ENCODE measurements around the gene KCNMB3. TPM values are rescaled to one million over a fixed set of nuclear protein-coding genes. Genes with fewer than 3 reads are reported as not detected.
"Not testable (repeated sequence)": the region's sequence is repeated elsewhere in the genome, so short reads cannot be mapped to it uniquely, and the experiment has no call there.

The KCNMB3 gene
- total RNA-seq, 1 donor, result 0.31 TPM

- not testable (repeated sequence) for H3K9me3 ChIP-seq (ENCODE audit: low read depth, low read length); H3K4me3 ChIP-seq (ENCODE audit: low read length); H3K27me3 ChIP-seq (ENCODE audit: insufficient read depth, low read length); H3K4me1 ChIP-seq (ENCODE audit: insufficient read depth, low read length)
These were observed 23.5 kb upstream of the KCNMB3 start for GRCh38 chr3:179274434-179274833.

GRCh38 chr3:179272385-179272784 is 21.5 kb upstream of the KCNMB3 start:
- Histone ChIP-seq H3K27me3 (ENCODE audit: insufficient read depth, low read length) (peaks cover 3% of the 10 kb centered on the region), H3K9me3 (ENCODE audit: low read depth, low read length) (no peaks in the 10 kb centered on the region), H3K4me3 (ENCODE audit: low read length) (no peak overlapping the region), H3K4me1 (ENCODE audit: insufficient read depth, low read length) (no peaks in the 10 kb centered on the region)

GRCh38 chr3:179269152-179269707 is 18.3 kb upstream of the KCNMB3 start:
- H3K27me3 ChIP-seq (ENCODE audit: insufficient read depth, low read length), result no peaks in the 10 kb centered on the region
- H3K9me3 ChIP-seq (ENCODE audit: low read depth, low read length), result no peaks in the 10 kb centered on the region
- H3K4me3 ChIP-seq (ENCODE audit: low read length), result no peak overlapping the region
- peaks cover 6% of the 10 kb centered on the region for H3K4me1 ChIP-seq (ENCODE audit: insufficient read depth, low read length)

- H3K4me3 ChIP-seq (ENCODE audit: low read length), result no peak overlapping the region
- peaks cover 6% of the 10 kb centered on the region for H3K4me1 ChIP-seq (ENCODE audit: insufficient read depth, low read length)
- H3K27me3 ChIP-seq (ENCODE audit: insufficient read depth, low read length), result no peaks in the 10 kb centered on the region
- no peaks in the 10 kb centered on the region for H3K9me3 ChIP-seq (ENCODE audit: low read depth, low read length)
These were observed 17.6 kb upstream of the KCNMB3 start for GRCh38 chr3:179268400-179269051.

GRCh38 chr3:179266701-179267211 is 15.8 kb upstream of the KCNMB3 start:
- no peaks in the 10 kb centered on the region for H3K9me3 ChIP-seq (ENCODE audit: low read depth, low read length)
- H3K4me1 ChIP-seq (ENCODE audit: insufficient read depth, low read length), result peaks cover 6% of the 10 kb centered on the region
- no peak overlapping the region for H3K4me3 ChIP-seq (ENCODE audit: low read length)
- H3K27me3 ChIP-seq (ENCODE audit: insufficient read depth, low read length), result no peaks in the 10 kb centered on the region

GRCh38 chr3:179265875-179266274 is 15.0 kb upstream of the KCNMB3 start:
- Histone ChIP-seq H3K9me3 (ENCODE audit: low read depth, low read length) (no peaks in the 10 kb centered on the region), H3K27me3 (ENCODE audit: insufficient read depth, low read length) (no peaks in the 10 kb centered on the region), H3K4me3 (ENCODE audit: low read length) (no peak overlapping the region), H3K4me1 (ENCODE audit: insufficient read depth, low read length) (peaks cover 9% of the 10 kb centered on the region)

GRCh38 chr3:179265092-179265491 is 14.2 kb upstream of the KCNMB3 start:
- H3K27me3 ChIP-seq (ENCODE audit: insufficient read depth, low read length), result no peaks in the 10 kb centered on the region
- no peaks in the 10 kb centered on the region for H3K9me3 ChIP-seq (ENCODE audit: low read depth, low read length)
- H3K4me3 ChIP-seq (ENCODE audit: low read length), result no peak overlapping the region
- peaks cover 12% of the 10 kb centered on the region for H3K4me1 ChIP-seq (ENCODE audit: insufficient read depth, low read length)

- H3K9me3 ChIP-seq (ENCODE audit: low read depth, low read length), result no peaks in the 10 kb centered on the region
- H3K27me3 ChIP-seq (ENCODE audit: insufficient read depth, low read length), result no peaks in the 10 kb centered on the region
- H3K4me3 ChIP-seq (ENCODE audit: low read length), result no peak overlapping the region
- H3K4me1 ChIP-seq (ENCODE audit: insufficient read depth, low read length), result peaks cover 12% of the 10 kb centered on the region
These were observed 13.5 kb upstream of the KCNMB3 start for GRCh38 chr3:179264449-179264848.

GRCh38 chr3:179263134-179263533 is 12.2 kb upstream of the KCNMB3 start:
- Histone ChIP-seq H3K9me3 (ENCODE audit: low read depth, low read length) (no peaks in the 10 kb centered on the region), H3K4me1 (ENCODE audit: insufficient read depth, low read length) (peaks cover 12% of the 10 kb centered on the region), H3K27me3 (ENCODE audit: insufficient read depth, low read length) (no peaks in the 10 kb centered on the region), H3K4me3 (ENCODE audit: low read length) (no peak overlapping the region)

- H3K4me3 ChIP-seq (ENCODE audit: low read length), result peak overlapping the region; percentile 44
- no peaks in the 10 kb centered on the region for H3K27me3 ChIP-seq (ENCODE audit: insufficient read depth, low read length)
- peaks cover 8% of the 10 kb centered on the region for H3K4me1 ChIP-seq (ENCODE audit: insufficient read depth, low read length)
- no peaks in the 10 kb centered on the region for H3K9me3 ChIP-seq (ENCODE audit: low read depth, low read length)
These were observed 10.2 kb upstream of the KCNMB3 start for GRCh38 chr3:179260949-179261765.

GRCh38 chr3:179259959-179260756 is 9.2 kb upstream of the KCNMB3 start:
- not testable (repeated sequence) for H3K27me3 ChIP-seq (ENCODE audit: insufficient read depth, low read length); H3K4me1 ChIP-seq (ENCODE audit: insufficient read depth, low read length); H3K4me3 ChIP-seq (ENCODE audit: low read length); H3K9me3 ChIP-seq (ENCODE audit: low read depth, low read length)

GRCh38 chr3:179258820-179259219 is 7.9 kb upstream of the KCNMB3 start:
- Histone ChIP-seq H3K9me3 (ENCODE audit: low read depth, low read length) (no peaks in the 10 kb centered on the region), H3K4me1 (ENCODE audit: insufficient read depth, low read length) (peaks cover 6% of the 10 kb centered on the region), H3K27me3 (ENCODE audit: insufficient read depth, low read length) (no peaks in the 10 kb centered on the region), H3K4me3 (ENCODE audit: low read length) (no peak overlapping the region)

- not testable (repeated sequence) for H3K4me1 ChIP-seq (ENCODE audit: insufficient read depth, low read length); H3K9me3 ChIP-seq (ENCODE audit: low read depth, low read length); H3K27me3 ChIP-seq (ENCODE audit: insufficient read depth, low read length); H3K4me3 ChIP-seq (ENCODE audit: low read length)
These were observed 6.8 kb upstream of the KCNMB3 start for GRCh38 chr3:179257742-179258141.

- H3K4me3 ChIP-seq (ENCODE audit: low read length), result no peak overlapping the region
- peaks cover 6% of the 10 kb centered on the region for H3K4me1 ChIP-seq (ENCODE audit: insufficient read depth, low read length)
- H3K9me3 ChIP-seq (ENCODE audit: low read depth, low read length), result no peaks in the 10 kb centered on the region
- no peaks in the 10 kb centered on the region for H3K27me3 ChIP-seq (ENCODE audit: insufficient read depth, low read length)
These were observed 5.9 kb upstream of the KCNMB3 start for GRCh38 chr3:179256813-179257212.

Data from mononuclear cell (primary cell).